OCI-LY7 (cell line): Measurements from ENCODE around the gene BBLN.

ENCODE experiments used
- EZH2phosphoT487 ChIP-seq: fragments of 200-600 bp; sonication (generic); IDR thresholded peaks from 2 replicates; pipeline ENCODE4 v1.6.1; 2018; ENCODE audit warnings: low read depth, borderline replicate concordance, mild to moderate bottlenecking, mixed run types, antibody characterized with exemption, low read length, moderate library complexity, mixed read lengths
- TF ChIP-seq, protein P1 (sequence below): fragments of 200-600 bp; sonication (generic); conservative IDR thresholded peaks from 2 replicates; pipeline ENCODE4 v1.5.1; 2014; ENCODE audit warnings: mild to moderate bottlenecking, antibody characterized with exemption, low read length, moderate library complexity, mixed read lengths

DNA sequence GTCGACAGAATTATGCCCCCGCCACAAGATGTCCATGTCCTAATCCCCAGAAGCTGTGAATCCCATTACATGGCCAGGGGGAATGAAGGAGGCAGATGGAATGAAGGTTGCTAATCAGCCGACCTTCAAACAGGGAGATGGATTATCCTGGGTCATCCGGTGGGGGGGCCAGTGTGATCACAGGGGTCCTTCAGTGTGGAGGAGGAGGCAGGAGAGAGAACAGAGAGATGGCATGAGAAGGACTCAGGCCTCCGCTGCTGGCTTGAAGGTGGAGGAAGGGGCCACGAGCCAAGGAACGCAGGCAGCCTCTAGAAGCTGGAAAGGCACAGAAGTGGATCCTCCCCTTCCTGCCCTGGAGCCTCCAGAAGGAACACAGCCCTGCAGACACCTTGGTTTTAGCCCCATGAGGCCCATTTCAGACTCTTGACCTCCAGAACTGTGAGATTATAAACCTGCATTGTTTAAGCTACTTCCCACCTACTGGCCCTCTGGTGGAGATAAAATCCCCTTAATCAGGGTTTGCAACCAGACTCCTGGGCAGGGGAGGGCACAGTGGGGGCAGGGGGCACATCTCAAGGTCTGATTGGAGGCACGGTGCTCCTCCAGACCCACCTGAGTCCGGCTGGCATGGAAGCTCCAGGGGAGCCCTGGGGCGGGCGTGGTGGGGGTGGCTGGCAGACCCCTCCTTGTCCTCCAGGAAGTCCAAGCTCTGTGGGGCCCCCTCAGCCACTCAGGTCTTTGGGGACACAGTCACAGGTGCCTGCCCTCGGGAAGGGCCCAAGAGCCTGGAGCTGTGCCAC, 46.3 kb upstream of the BBLN start:
- TF ChIP-seq, protein P1, sequence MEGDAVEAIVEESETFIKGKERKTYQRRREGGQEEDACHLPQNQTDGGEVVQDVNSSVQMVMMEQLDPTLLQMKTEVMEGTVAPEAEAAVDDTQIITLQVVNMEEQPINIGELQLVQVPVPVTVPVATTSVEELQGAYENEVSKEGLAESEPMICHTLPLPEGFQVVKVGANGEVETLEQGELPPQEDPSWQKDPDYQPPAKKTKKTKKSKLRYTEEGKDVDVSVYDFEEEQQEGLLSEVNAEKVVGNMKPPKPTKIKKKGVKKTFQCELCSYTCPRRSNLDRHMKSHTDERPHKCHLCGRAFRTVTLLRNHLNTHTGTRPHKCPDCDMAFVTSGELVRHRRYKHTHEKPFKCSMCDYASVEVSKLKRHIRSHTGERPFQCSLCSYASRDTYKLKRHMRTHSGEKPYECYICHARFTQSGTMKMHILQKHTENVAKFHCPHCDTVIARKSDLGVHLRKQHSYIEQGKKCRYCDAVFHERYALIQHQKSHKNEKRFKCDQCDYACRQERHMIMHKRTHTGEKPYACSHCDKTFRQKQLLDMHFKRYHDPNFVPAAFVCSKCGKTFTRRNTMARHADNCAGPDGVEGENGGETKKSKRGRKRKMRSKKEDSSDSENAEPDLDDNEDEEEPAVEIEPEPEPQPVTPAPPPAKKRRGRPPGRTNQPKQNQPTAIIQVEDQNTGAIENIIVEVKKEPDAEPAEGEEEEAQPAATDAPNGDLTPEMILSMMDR, result no peak
- no peak for TF ChIP-seq EZH2phosphoT487
